AG08396 (cell line): ENCODE results near the gene TMEM131.
"Not testable (repeated sequence)": the region's sequence is repeated elsewhere in the genome, so short reads cannot be mapped to it uniquely, and the experiment has no call there.

ENCODE experiments used
- DNase-seq: peaks from one replicate; pipeline ENCODE4 v3.0.0; 2012; ENCODE audit warnings: low spot score, mixed read lengths

The TMEM131 gene

GRCh38 chr2:97957432-97958183 is 38.1 kb downstream of the TMEM131 start:
- peak; percentile 12 for DNase-seq

- not testable (repeated sequence) for DNase-seq
Measured at GRCh38 chr2:97956753-97957152, 39.0 kb downstream of the TMEM131 start.

- DNase-seq, result no peak
Measured at GRCh38 chr2:97953853-97954252, 41.9 kb downstream of the TMEM131 start.

GRCh38 chr2:97952357-97952756 is 43.4 kb downstream of the TMEM131 start:
- no peak for DNase-seq

- no peak for DNase-seq
Measured at GRCh38 chr2:97951155-97951680, 44.5 kb downstream of the TMEM131 start.

GRCh38 chr2:97950329-97951154 is 45.2 kb downstream of the TMEM131 start:
- DNase-seq, result peak; percentile 58

GRCh38 chr2:97948926-97949325 is 46.8 kb downstream of the TMEM131 start:
- DNase-seq, result no peak

- no peak for DNase-seq
Measured at GRCh38 chr2:97945791-97946190, 50.0 kb downstream of the TMEM131 start.

GRCh38 chr2:97936881-97937280 is 58.9 kb downstream of the TMEM131 start:
- DNase-seq, result no peak

- no peak for DNase-seq
Measured at GRCh38 chr2:97936199-97936598, 59.5 kb downstream of the TMEM131 start.

- DNase-seq, result peak; percentile 31
Measured at GRCh38 chr2:97935719-97936161, 60.0 kb downstream of the TMEM131 start.

- DNase-seq, result no peak
Measured at GRCh38 chr2:97932975-97933662, 62.6 kb downstream of the TMEM131 start.

- no peak for DNase-seq
Measured at GRCh38 chr2:97931858-97932225, 63.9 kb downstream of the TMEM131 start.

- no peak for DNase-seq
Measured at GRCh38 chr2:97931118-97931857, 64.5 kb downstream of the TMEM131 start.

- DNase-seq, result no peak
Measured at GRCh38 chr2:97928591-97928990, 67.2 kb downstream of the TMEM131 start.

GRCh38 chr2:97926946-97927345 is 68.8 kb downstream of the TMEM131 start:
- no peak for DNase-seq

- no peak for DNase-seq
Measured at GRCh38 chr2:97924194-97924593, 71.6 kb downstream of the TMEM131 start.

- DNase-seq, result no peak
Measured at GRCh38 chr2:97919858-97920257, 75.9 kb downstream of the TMEM131 start.

- no peak for DNase-seq
Measured at GRCh38 chr2:97918818-97919217, 76.9 kb downstream of the TMEM131 start.

- DNase-seq, result not testable (repeated sequence)
Measured at GRCh38 chr2:97917668-97918067, 78.1 kb downstream of the TMEM131 start.

GRCh38 chr2:97914691-97915213 is 81.0 kb downstream of the TMEM131 start:
- DNase-seq, result no peak
